Fibroblast of pulmonary artery (primary cell): ENCODE data around the gene ACOX3.
A peak's percentile ranks its signal among the peaks of the same experiment; 100 is the strongest.
"Not testable (repeated sequence)": the region's sequence is repeated elsewhere in the genome, so short reads cannot be mapped to it uniquely, and the experiment has no call there.

Experiments
- DNase-seq: peaks from one replicate; pipeline ENCODE4 v3.0.0-alpha.2; 2010; ENCODE audit warnings: low read depth
- H3K4me3 ChIP-seq: replicated peaks from 2 replicates; pipeline ENCODE4 v1.5.1; 2011; ENCODE audit warnings: low read depth, mild to moderate bottlenecking, control low read depth, low read length, moderate library complexity
- CTCF ChIP-seq: IDR thresholded peaks from 2 replicates; pipeline ENCODE4 v1.5.1; 2011; ENCODE audit warnings: mild to moderate bottlenecking, control low read depth, low read length, inconsistent platforms; ENCODE audit errors: missing control alignments

Gene ACOX3

GRCh38 chr4:8406887-8407286, 33.6 kb downstream of the ACOX3 start:
- DNase-seq: peak; percentile 46
- H3K4me3 ChIP-seq: not testable (repeated sequence)
- peak; percentile 37 for TF ChIP-seq CTCF

- no peak for TF ChIP-seq CTCF
- no peak overlapping the region for H3K4me3 ChIP-seq
- no peak for DNase-seq
These were observed 35.0 kb downstream of the ACOX3 start for GRCh38 chr4:8405516-8405875.

- no peak for DNase-seq
- no peak overlapping the region for H3K4me3 ChIP-seq
- TF ChIP-seq CTCF: no peak
These were observed 35.6 kb downstream of the ACOX3 start for GRCh38 chr4:8404791-8405515.

GRCh38 chr4:8403976-8404375, 36.5 kb downstream of the ACOX3 start:
- DNase-seq: no peak
- H3K4me3 ChIP-seq: no peak overlapping the region
- TF ChIP-seq CTCF: no peak

GRCh38 chr4:8403173-8403753, 37.3 kb downstream of the ACOX3 start:
- peak; percentile 94 for TF ChIP-seq CTCF
- DNase-seq: peak; percentile 86
- no peak overlapping the region for H3K4me3 ChIP-seq

GRCh38 chr4:8402640-8403039, 37.9 kb downstream of the ACOX3 start:
- H3K4me3 ChIP-seq: no peak overlapping the region
- no peak for DNase-seq
- TF ChIP-seq CTCF: no peak

GRCh38 chr4:8402181-8402597, 38.3 kb downstream of the ACOX3 start:
- no peak for DNase-seq
- no peak overlapping the region for H3K4me3 ChIP-seq
- no peak for TF ChIP-seq CTCF
